ENCODE measurements around the gene RNF2.

GRCh38 chr1:185087746-185088145, 42.4 kb downstream of the RNF2 start:
- TF ChIP-seq CTCF (IDR thresholded peaks at IDR 0.05) (no peak), POLR2AphosphoS5 (IDR thresholded peaks at IDR 0.05) (no peak)
